PC-3 (cell line): ENCODE measurements around the gene GPR137B. TPM values are rescaled to one million over a fixed set of nuclear protein-coding genes. Genes with fewer than 3 reads are reported as not detected.

Source experiments
- ATAC-seq: fragments of 200-7000 bp; cut with Tn5 transposase; 2 replicates; pipeline ENCODE4 v1.9.1; 2020; ENCODE audit warnings: mild to moderate bottlenecking, moderate library complexity
- BruUV-seq: library from RNA; stranded (reverse); fragments of 400-500 nt; replicated peaks from 2 replicates; lab custom pipeline; 2021; lab: Mats Ljungman, UMichigan
- CTCF ChIA-PET: fragments of 300-600 bp; sonication (Branson Sonifier 250); formaldehyde crosslinking; loops from one replicate; lab custom pipeline; 2022; ENCODE audit warnings: antibody characterized with exemption; lab: Charles Lee
- POLR2A ChIA-PET: fragments of 300-600 bp; sonication (Branson Sonifier 250); formaldehyde crosslinking; loops from one replicate; lab custom pipeline; 2022; ENCODE audit warnings: antibody characterized with exemption; ENCODE audit not compliant: unreplicated experiment; lab: Charles Lee
- DNase-seq: peaks from one replicate; pipeline ENCODE4 v3.0.0-alpha.2; 2015
- H2AFZ ChIP-seq: fragments of 300-600 bp; sonication (generic); 2 replicates; pipeline ENCODE4 v1.6.0; 2016; ENCODE audit warnings: antibody characterized with exemption, low read length
- H3F3A ChIP-seq: fragments of 300-600 bp; sonication (generic); one replicate; pipeline ENCODE4 v1.6.0; 2017; ENCODE audit warnings: antibody characterized with exemption, low read length, control low read depth, mild to moderate bottlenecking; ENCODE audit not compliant: unreplicated experiment
- H3K27ac ChIP-seq: fragments of 300-600 bp; sonication (generic); 2 replicates; pipeline ENCODE4 v1.5.1; 2016; ENCODE audit warnings: mild to moderate bottlenecking, low read length
- H3K27me3 ChIP-seq: fragments of 300-600 bp; sonication (generic); 2 replicates; pipeline ENCODE4 v1.6.1; 2016; ENCODE audit warnings: low read length, mixed read lengths
- H3K36me3 ChIP-seq: fragments of 300-600 bp; sonication (generic); 2 replicates; pipeline ENCODE4 v1.6.1; 2016; ENCODE audit warnings: low read depth, mixed run types, low read length, mixed read lengths
- H3K4me1 ChIP-seq: fragments of 300-600 bp; sonication (generic); 2 replicates; pipeline ENCODE4 v1.5.1; 2016; ENCODE audit warnings: low read length; ENCODE audit not compliant: insufficient read depth
- H3K4me2 ChIP-seq: fragments of 300-600 bp; sonication (generic); 2 replicates; pipeline ENCODE4 v1.6.0; 2016; ENCODE audit warnings: low read length
- H3K4me3 ChIP-seq: fragments of 300-600 bp; sonication (generic); 2 replicates; pipeline ENCODE4 v1.5.1; 2016; ENCODE audit warnings: mild to moderate bottlenecking, low read length, mixed read lengths
- H3K79me2 ChIP-seq: fragments of 300-600 bp; sonication (generic); 2 replicates; pipeline ENCODE4 v1.6.1; 2017; ENCODE audit warnings: low read length, mixed read lengths
- H3K9ac ChIP-seq: fragments of 300-600 bp; sonication (generic); 2 replicates; pipeline ENCODE4 v1.6.0; 2016; ENCODE audit warnings: mild to moderate bottlenecking, low read length
- H3K9me2 ChIP-seq: fragments of 300-600 bp; sonication (generic); replicated peaks from 2 replicates; pipeline ENCODE4 v1.6.1; 2016; ENCODE audit warnings: mixed run types, low read length, mixed read lengths
- H3K9me3 ChIP-seq: fragments of 300-600 bp; sonication (generic); 2 replicates; pipeline ENCODE4 v1.6.1; 2016; ENCODE audit warnings: low read length, mixed read lengths
- H4K20me1 ChIP-seq: fragments of 300-600 bp; sonication (generic); 2 replicates; pipeline ENCODE4 v1.6.1; 2016; ENCODE audit warnings: low read length, mixed read lengths
- EZH2 ChIP-seq: fragments of 300-600 bp; sonication (generic); IDR thresholded peaks from one replicate; pipeline ENCODE4 v1.6.1; 2017; ENCODE audit warnings: antibody characterized with exemption, mild to moderate bottlenecking, low read length; ENCODE audit not compliant: unreplicated experiment
- EZH2phosphoT487 ChIP-seq: fragments of 300-600 bp; sonication (generic); IDR thresholded peaks from 2 replicates; pipeline ENCODE4 v1.6.1; 2018; ENCODE audit warnings: mild to moderate bottlenecking, antibody characterized with exemption, low read length, borderline replicate concordance
- intact Hi-C: fragments of 100-400 bp; cut with micrococcal nuclease; formaldehyde crosslinking; loops from 2 replicates; pipeline ENCODE4 v1.9.0; 2023
- total RNA-seq: library from RNA; depleted of rRNA; stranded (reverse); fragments of >200 nt; gene quantifications from 2 replicates; pipeline ENCODE4 v1.2.3, GENCODE V29; 2014
- TF ChIP-seq, protein P1 (sequence below): fragments of 300-600 bp; sonication (generic); conservative IDR thresholded peaks from 2 replicates; pipeline ENCODE4 v1.5.1; 2017; ENCODE audit warnings: antibody characterized with exemption, low read depth, mild to moderate bottlenecking, low read length

Gene GPR137B
- total RNA-seq, 1 experiment from 2014 or later, result 2.3 TPM

DNA sequence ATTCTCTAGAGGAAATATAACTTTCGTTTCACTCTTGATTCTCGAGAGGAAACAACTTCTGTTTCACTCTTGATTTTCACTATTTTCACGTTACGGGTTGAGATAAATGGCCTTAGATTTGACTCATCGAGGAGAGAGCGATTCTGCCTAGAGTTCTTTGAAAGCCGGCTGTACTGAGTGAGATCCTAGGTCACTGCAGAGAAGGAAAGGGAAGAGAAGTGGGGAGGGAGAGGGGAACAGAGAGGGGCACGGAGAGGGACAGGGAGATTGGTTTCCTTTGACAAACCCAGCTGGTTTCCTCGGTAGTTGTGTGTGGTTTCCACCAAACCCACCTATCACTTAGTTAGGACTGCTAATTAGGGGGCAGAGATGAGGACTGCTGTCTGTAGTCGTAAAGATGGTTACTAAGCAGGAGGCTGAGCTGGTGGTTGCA is 21.6 kb upstream of the GPR137B start:
- H4K20me1 ChIP-seq, result no peaks in the 10 kb centered on the region
- H3K4me3 ChIP-seq, result no peak overlapping the region
- POLR2A ChIA-PET, result no interaction called here
- no peaks in the 10 kb centered on the region for H3K4me1 ChIP-seq
- no TSS peak for BruUV-seq
- TF ChIP-seq, protein P1, sequence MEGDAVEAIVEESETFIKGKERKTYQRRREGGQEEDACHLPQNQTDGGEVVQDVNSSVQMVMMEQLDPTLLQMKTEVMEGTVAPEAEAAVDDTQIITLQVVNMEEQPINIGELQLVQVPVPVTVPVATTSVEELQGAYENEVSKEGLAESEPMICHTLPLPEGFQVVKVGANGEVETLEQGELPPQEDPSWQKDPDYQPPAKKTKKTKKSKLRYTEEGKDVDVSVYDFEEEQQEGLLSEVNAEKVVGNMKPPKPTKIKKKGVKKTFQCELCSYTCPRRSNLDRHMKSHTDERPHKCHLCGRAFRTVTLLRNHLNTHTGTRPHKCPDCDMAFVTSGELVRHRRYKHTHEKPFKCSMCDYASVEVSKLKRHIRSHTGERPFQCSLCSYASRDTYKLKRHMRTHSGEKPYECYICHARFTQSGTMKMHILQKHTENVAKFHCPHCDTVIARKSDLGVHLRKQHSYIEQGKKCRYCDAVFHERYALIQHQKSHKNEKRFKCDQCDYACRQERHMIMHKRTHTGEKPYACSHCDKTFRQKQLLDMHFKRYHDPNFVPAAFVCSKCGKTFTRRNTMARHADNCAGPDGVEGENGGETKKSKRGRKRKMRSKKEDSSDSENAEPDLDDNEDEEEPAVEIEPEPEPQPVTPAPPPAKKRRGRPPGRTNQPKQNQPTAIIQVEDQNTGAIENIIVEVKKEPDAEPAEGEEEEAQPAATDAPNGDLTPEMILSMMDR, result no peak
- no peak for TF ChIP-seq EZH2
- no peak for TF ChIP-seq EZH2phosphoT487
- H3K9ac ChIP-seq, result no peak overlapping the region
- DNase-seq (no peak), ATAC-seq (no peak)
- no peak overlapping the region for H2AFZ ChIP-seq
- H3K9me2 ChIP-seq, result no peaks in the 10 kb centered on the region
- H3K27me3 ChIP-seq, result no peaks in the 10 kb centered on the region
- intact Hi-C loops, result no loop called here
- CTCF ChIA-PET, result no interaction called here
- H3K27ac ChIP-seq, result no peak overlapping the region
- H3K36me3 ChIP-seq, result no peaks in the 10 kb centered on the region
- no peaks in the 10 kb centered on the region for H3K79me2 ChIP-seq
- H3F3A ChIP-seq, result no peaks in the 10 kb centered on the region
- H3K9me3 ChIP-seq, result no peaks in the 10 kb centered on the region
- H3K4me2 ChIP-seq, result no peak overlapping the region

DNA sequence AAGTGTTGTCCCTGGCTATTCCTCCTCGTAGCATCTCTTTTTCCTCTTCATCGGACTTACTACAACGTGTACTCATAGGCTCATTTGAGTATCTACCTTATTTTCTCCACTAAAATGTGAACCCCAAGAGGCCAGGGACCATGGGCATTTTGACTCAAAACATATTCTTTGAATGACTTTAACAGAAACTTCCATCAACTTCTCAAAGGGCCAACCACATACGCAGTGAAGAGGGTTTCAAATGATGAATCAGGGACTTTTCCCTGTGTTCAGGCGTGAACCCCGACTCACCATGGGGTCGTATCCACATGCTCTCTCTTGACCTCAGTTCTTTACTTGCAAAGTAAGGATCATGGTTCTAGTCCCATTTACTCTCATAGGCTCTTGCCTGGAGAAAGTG is 20.2 kb upstream of the GPR137B start:
- Histone ChIP-seq H3K27me3 (no peaks in the 10 kb centered on the region), H3F3A (no peaks in the 10 kb centered on the region), H3K9ac (no peak overlapping the region), H4K20me1 (no peaks in the 10 kb centered on the region), H3K4me2 (no peak overlapping the region), H3K79me2 (no peaks in the 10 kb centered on the region), H3K9me3 (no peaks in the 10 kb centered on the region), H2AFZ (no peak overlapping the region), H3K36me3 (no peaks in the 10 kb centered on the region), H3K27ac (no peak overlapping the region), H3K9me2 (no peaks in the 10 kb centered on the region), H3K4me1 (no peaks in the 10 kb centered on the region), H3K4me3 (no peak overlapping the region)
- intact Hi-C loops, result no loop called here
- POLR2A ChIA-PET, result no interaction called here
- CTCF ChIA-PET, result no interaction called here
- TF ChIP-seq, protein P1, result no peak
- no peak for TF ChIP-seq EZH2
- TF ChIP-seq EZH2phosphoT487, result no peak
- no peak for DNase-seq
- ATAC-seq, result no peak
- BruUV-seq, result no TSS peak

DNA sequence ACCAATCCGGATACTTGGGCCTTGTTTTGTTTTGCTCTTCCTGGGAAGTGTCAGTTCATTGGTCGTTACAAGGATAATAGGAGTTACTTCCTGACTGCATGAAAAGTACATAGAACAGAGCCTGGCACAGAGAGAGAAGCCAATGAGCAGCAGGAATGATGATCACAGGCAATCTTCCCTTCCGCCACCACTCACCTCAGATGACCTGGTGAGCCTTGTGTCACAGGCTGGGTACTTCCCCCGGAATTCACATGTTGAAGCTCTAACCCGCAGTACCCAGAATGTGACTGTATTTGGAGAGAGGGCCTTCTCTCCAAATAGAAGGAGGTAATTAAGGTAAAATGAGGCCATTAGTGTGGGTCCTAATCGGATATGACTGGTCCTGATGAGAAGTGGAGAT is 18.8 kb upstream of the GPR137B start:
- POLR2A ChIA-PET, result no interaction called here
- Histone ChIP-seq H3K9ac (no peak overlapping the region), H4K20me1 (no peaks in the 10 kb centered on the region), H3K27me3 (no peaks in the 10 kb centered on the region), H3K27ac (no peak overlapping the region), H3F3A (no peaks in the 10 kb centered on the region), H3K9me2 (no peaks in the 10 kb centered on the region), H3K4me1 (no peaks in the 10 kb centered on the region), H2AFZ (no peak overlapping the region), H3K79me2 (no peaks in the 10 kb centered on the region), H3K36me3 (no peaks in the 10 kb centered on the region), H3K4me3 (no peak overlapping the region), H3K4me2 (no peak overlapping the region), H3K9me3 (no peaks in the 10 kb centered on the region)
- intact Hi-C loops, result no loop called here
- TF ChIP-seq, protein P1, result no peak
- TF ChIP-seq EZH2phosphoT487 (no peak), EZH2 (no peak)
- BruUV-seq, result no TSS peak
- DNase-seq, result no peak
- CTCF ChIA-PET, result no interaction called here
- no peak for ATAC-seq
